Measurements from ENCODE around the gene MON1B. TPM values are rescaled to one million over a fixed set of nuclear protein-coding genes. Genes with fewer than 3 reads are reported as not detected.
A peak's percentile ranks its signal among the peaks of the same experiment; 100 is the strongest.
"Not testable (repeated sequence)": the region's sequence is repeated elsewhere in the genome, so short reads cannot be mapped to it uniquely, and the experiment has no call there.

The MON1B gene
- total RNA-seq, 1 donor from 2014 or later, result 69.3 TPM

- peaks cover 23% of the 10 kb centered on the region for H3K27me3 Mint-ChIP-seq
- no peaks in the 10 kb centered on the region for H3K4me1 Mint-ChIP-seq
- H3K27ac Mint-ChIP-seq, result no peak overlapping the region
- DNase-seq, result no peak
- no peak overlapping the region for H3K4me3 Mint-ChIP-seq
- intact Hi-C loops (cut with micrococcal nuclease), result no loop called here
- H3K36me3 Mint-ChIP-seq (ENCODE audit: low read depth), result no peaks in the 10 kb centered on the region
- no peaks in the 10 kb centered on the region for H3K9me3 Mint-ChIP-seq
Observed at GRCh38 chr16:77183137-77183536, 7.9 kb upstream of the MON1B start.

GRCh38 chr16:77186298-77186697, 4.7 kb upstream of the MON1B start:
- DNase-seq; H3K27ac Mint-ChIP-seq; H3K4me1 Mint-ChIP-seq; intact Hi-C loops (cut with micrococcal nuclease); H3K4me3 Mint-ChIP-seq; H3K36me3 Mint-ChIP-seq (ENCODE audit: low read depth); H3K9me3 Mint-ChIP-seq: not testable (repeated sequence)
- peaks cover 24% of the 10 kb centered on the region for H3K27me3 Mint-ChIP-seq

- Mint-ChIP-seq H3K27me3 (peaks cover 15% of the 10 kb centered on the region), H3K4me3 (peak overlapping the region; percentile 97), H3K36me3 (ENCODE audit: low read depth) (peaks cover 38% of the 10 kb centered on the region), H3K9me3 (peaks cover 11% of the 10 kb centered on the region), H3K4me1 (peaks cover 35% of the 10 kb centered on the region), H3K27ac (peak overlapping the region; percentile 99)
- DNase-seq, result no peak
- intact Hi-C loops (cut with micrococcal nuclease), result loop anchor here (1.0 to 2.0 kb wide), 2 partner anchors 909 to 1673 kb away; partner anchors contain the start of gene WWOX
Observed at GRCh38 chr16:77190190-77190477, 856 bp upstream of the MON1B start.

- H3K36me3 Mint-ChIP-seq (ENCODE audit: low read depth), result peaks cover 46% of the 10 kb centered on the region
- H3K4me1 Mint-ChIP-seq, result peaks cover 39% of the 10 kb centered on the region
- H3K9me3 Mint-ChIP-seq, result peaks cover 11% of the 10 kb centered on the region
- H3K4me3 Mint-ChIP-seq, result peak overlapping the region; percentile 97
- H3K27me3 Mint-ChIP-seq, result peaks cover 8% of the 10 kb centered on the region
- DNase-seq, result no peak
- intact Hi-C loops (cut with micrococcal nuclease), result loop anchor here (1.0 to 2.0 kb wide), 5 partner anchors 21 to 1758 kb away; partner anchors contain the start of genes CFDP1, KARS1, TERF2IP and TMEM170A
- peak overlapping the region; percentile 99 for H3K27ac Mint-ChIP-seq
Observed at GRCh38 chr16:77191259-77191969, 424 bp downstream of the MON1B start.

GRCh38 chr16:77193377-77193776, 2.4 kb downstream of the MON1B start:
- H3K27ac Mint-ChIP-seq, result no peak overlapping the region
- no peak overlapping the region for H3K4me3 Mint-ChIP-seq
- H3K27me3 Mint-ChIP-seq, result peaks cover 5% of the 10 kb centered on the region
- peaks cover 60% of the 10 kb centered on the region for H3K36me3 Mint-ChIP-seq (ENCODE audit: low read depth)
- intact Hi-C loops (cut with micrococcal nuclease), result no loop called here
- peaks cover 39% of the 10 kb centered on the region for H3K4me1 Mint-ChIP-seq
- peaks cover 11% of the 10 kb centered on the region for H3K9me3 Mint-ChIP-seq
- DNase-seq, result no peak

- Mint-ChIP-seq H3K4me3 (no peak overlapping the region), H3K36me3 (ENCODE audit: low read depth) (peaks cover 68% of the 10 kb centered on the region), H3K27ac (no peak overlapping the region), H3K27me3 (no peaks in the 10 kb centered on the region), H3K4me1 (peaks cover 34% of the 10 kb centered on the region), H3K9me3 (peaks cover 11% of the 10 kb centered on the region)
- intact Hi-C loops (cut with micrococcal nuclease), result no loop called here
- DNase-seq, result peak; percentile 49
Observed at GRCh38 chr16:77194295-77195231, 3.6 kb downstream of the MON1B start.

GRCh38 chr16:77195411-77195810, 4.4 kb downstream of the MON1B start:
- intact Hi-C loops (cut with micrococcal nuclease), result no loop called here
- Mint-ChIP-seq H3K4me3 (no peak overlapping the region), H3K9me3 (peaks cover 11% of the 10 kb centered on the region), H3K36me3 (ENCODE audit: low read depth) (peaks cover 71% of the 10 kb centered on the region), H3K4me1 (peaks cover 34% of the 10 kb centered on the region), H3K27ac (no peak overlapping the region), H3K27me3 (no peaks in the 10 kb centered on the region)
- DNase-seq, result peak; percentile 52

- no peak for DNase-seq
- no peak overlapping the region for H3K27ac Mint-ChIP-seq
- peaks cover 59% of the 10 kb centered on the region for H3K36me3 Mint-ChIP-seq (ENCODE audit: low read depth)
- peaks cover 19% of the 10 kb centered on the region for H3K4me1 Mint-ChIP-seq
- H3K4me3 Mint-ChIP-seq, result no peak overlapping the region
- intact Hi-C loops (cut with micrococcal nuclease), result no loop called here
- H3K9me3 Mint-ChIP-seq, result no peaks in the 10 kb centered on the region
- no peaks in the 10 kb centered on the region for H3K27me3 Mint-ChIP-seq
Observed at GRCh38 chr16:77197747-77198146, 6.8 kb downstream of the MON1B start.

- Mint-ChIP-seq H3K4me3 (no peak within 1 kb of the TSS), H3K36me3 (ENCODE audit: low read depth) (peaks cover 47% of the 10 kb centered on the region), H3K27ac (no peak within 1 kb of the TSS), H3K27me3 (no peaks in the 10 kb centered on the region), H3K9me3 (no peaks in the 10 kb centered on the region), H3K4me1 (peaks cover 5% of the 10 kb centered on the region)
- intact Hi-C loops (cut with micrococcal nuclease), result no loop called here
- peak; percentile 41 for DNase-seq
Observed at GRCh38 chr16:77199211-77199610, 8.2 kb downstream of the MON1B start, which contains the start of gene SYCE1L. SYCE1L (plus strand) TSS chr16:77199408; CDS start chr16:77199452, 44 bp downstream.

- H3K4me1 Mint-ChIP-seq, result peaks cover 2% of the 10 kb centered on the region
- no peak overlapping the region for H3K27ac Mint-ChIP-seq
- intact Hi-C loops (cut with micrococcal nuclease), result no loop called here
- H3K36me3 Mint-ChIP-seq (ENCODE audit: low read depth), result peaks cover 3% of the 10 kb centered on the region
- no peak overlapping the region for H3K4me3 Mint-ChIP-seq
- no peaks in the 10 kb centered on the region for H3K27me3 Mint-ChIP-seq
- no peaks in the 10 kb centered on the region for H3K9me3 Mint-ChIP-seq
- no peak for DNase-seq
Observed at GRCh38 chr16:77206533-77206932, 15.5 kb downstream of the MON1B start.

- H3K27me3 Mint-ChIP-seq, result no peaks in the 10 kb centered on the region
- DNase-seq, result no peak
- H3K9me3 Mint-ChIP-seq, result no peaks in the 10 kb centered on the region
- peaks cover 6% of the 10 kb centered on the region for H3K4me1 Mint-ChIP-seq
- H3K27ac Mint-ChIP-seq, result no peak overlapping the region
- intact Hi-C loops (cut with micrococcal nuclease), result no loop called here
- peaks cover 1% of the 10 kb centered on the region for H3K36me3 Mint-ChIP-seq (ENCODE audit: low read depth)
- H3K4me3 Mint-ChIP-seq, result no peak overlapping the region
Observed at GRCh38 chr16:77207030-77207429, 16.0 kb downstream of the MON1B start.

GRCh38 chr16:77208382-77208781, 17.4 kb downstream of the MON1B start:
- no peaks in the 10 kb centered on the region for H3K27me3 Mint-ChIP-seq
- intact Hi-C loops (cut with micrococcal nuclease), result no loop called here
- no peak overlapping the region for H3K4me3 Mint-ChIP-seq
- no peak for DNase-seq
- H3K4me1 Mint-ChIP-seq, result peaks cover 9% of the 10 kb centered on the region
- peaks cover 1% of the 10 kb centered on the region for H3K36me3 Mint-ChIP-seq (ENCODE audit: low read depth)
- no peaks in the 10 kb centered on the region for H3K9me3 Mint-ChIP-seq
- no peak overlapping the region for H3K27ac Mint-ChIP-seq

- H3K4me3 Mint-ChIP-seq, result peak overlapping the region; percentile 87
- H3K27me3 Mint-ChIP-seq, result no peaks in the 10 kb centered on the region
- peaks cover 2% of the 10 kb centered on the region for H3K36me3 Mint-ChIP-seq (ENCODE audit: low read depth)
- peaks cover 14% of the 10 kb centered on the region for H3K4me1 Mint-ChIP-seq
- intact Hi-C loops (cut with micrococcal nuclease), result loop anchor here (1.0 to 5.0 kb wide), 2 partner anchors 21 to 510 kb away; partner anchors contain the start of genes MON1B and NUDT7
- no peaks in the 10 kb centered on the region for H3K9me3 Mint-ChIP-seq
- DNase-seq, result peak; percentile 92
- H3K27ac Mint-ChIP-seq, result peak overlapping the region; percentile 85
Observed at GRCh38 chr16:77211880-77212740, 21.1 kb downstream of the MON1B start.
